ENCODE results near the gene PAX7.

DNA sequence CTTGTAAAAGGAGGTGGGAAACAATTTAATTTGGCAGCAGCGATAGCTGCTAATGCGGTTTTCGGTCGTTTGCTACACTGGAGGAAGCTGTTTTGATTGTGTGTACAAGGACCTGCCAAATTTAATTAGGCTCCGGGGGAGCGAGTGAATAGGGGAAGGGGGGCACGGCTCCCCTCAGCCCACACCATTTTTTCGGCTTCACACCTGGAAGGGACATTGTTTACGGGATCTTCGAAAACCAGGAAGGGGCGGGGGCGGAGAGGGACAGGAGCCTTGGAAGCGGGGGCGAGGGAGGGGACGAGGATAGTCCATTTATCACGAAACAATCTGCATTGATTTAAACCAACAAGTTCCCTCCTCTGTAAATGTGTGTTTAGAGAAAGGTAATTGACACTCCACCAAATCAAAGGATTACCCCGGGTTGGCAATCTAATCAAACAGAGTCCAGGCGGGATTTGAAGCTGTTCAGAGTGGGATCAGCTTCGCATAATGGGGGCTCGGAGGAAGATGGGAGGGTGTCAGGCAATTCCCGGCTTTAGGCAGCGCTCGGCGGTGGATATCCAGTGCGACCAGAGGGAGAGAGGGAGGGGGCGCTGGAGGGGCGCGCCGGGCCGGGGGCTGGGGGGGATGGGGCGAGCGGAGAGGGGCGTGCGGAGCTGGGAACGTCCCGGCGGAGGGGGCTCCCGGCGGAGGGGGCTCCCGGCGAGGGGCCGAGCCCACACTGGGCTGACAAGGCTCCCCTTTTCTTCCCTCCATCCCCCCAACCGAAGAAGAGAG is 9.8 kb downstream of the PAX7 start:
- TF ChIP-seq, protein P1, sequence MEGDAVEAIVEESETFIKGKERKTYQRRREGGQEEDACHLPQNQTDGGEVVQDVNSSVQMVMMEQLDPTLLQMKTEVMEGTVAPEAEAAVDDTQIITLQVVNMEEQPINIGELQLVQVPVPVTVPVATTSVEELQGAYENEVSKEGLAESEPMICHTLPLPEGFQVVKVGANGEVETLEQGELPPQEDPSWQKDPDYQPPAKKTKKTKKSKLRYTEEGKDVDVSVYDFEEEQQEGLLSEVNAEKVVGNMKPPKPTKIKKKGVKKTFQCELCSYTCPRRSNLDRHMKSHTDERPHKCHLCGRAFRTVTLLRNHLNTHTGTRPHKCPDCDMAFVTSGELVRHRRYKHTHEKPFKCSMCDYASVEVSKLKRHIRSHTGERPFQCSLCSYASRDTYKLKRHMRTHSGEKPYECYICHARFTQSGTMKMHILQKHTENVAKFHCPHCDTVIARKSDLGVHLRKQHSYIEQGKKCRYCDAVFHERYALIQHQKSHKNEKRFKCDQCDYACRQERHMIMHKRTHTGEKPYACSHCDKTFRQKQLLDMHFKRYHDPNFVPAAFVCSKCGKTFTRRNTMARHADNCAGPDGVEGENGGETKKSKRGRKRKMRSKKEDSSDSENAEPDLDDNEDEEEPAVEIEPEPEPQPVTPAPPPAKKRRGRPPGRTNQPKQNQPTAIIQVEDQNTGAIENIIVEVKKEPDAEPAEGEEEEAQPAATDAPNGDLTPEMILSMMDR (IDR thresholded peaks at IDR 0.05): no peak
- no peak for TF ChIP-seq EP300 (IDR thresholded peaks at IDR 0.05)
